H1 (cell line): ENCODE results near the gene CASZ1. TPM values are rescaled to one million over a fixed set of nuclear protein-coding genes. Genes with fewer than 3 reads are reported as not detected.

Experiments used
- CTCF ChIA-PET: fragments of 300-600 bp; sonication (Branson Sonifier 250); formaldehyde crosslinking; loops from one replicate; lab custom pipeline; 2021; ENCODE audit not compliant: partially characterized antibody; lab: Charles Lee
- POLR2A ChIA-PET: fragments of 300-600 bp; sonication (Branson Sonifier 250); formaldehyde crosslinking; loops from one replicate; lab custom pipeline; 2021; ENCODE audit warnings: inconsistent platforms; ENCODE audit not compliant: partially characterized antibody; lab: Charles Lee
- DNase-seq, 2 experiments: peaks; one replicate each; pipeline versions ENCODE4 v3.0.0 to v3.0.0-alpha.2; 2010 to 2022; ENCODE audit warnings: low spot score in 2 of 2, low read depth in 1 of 2, mixed read lengths in 1 of 2
- FAIRE-seq: peaks from 2 replicates; lab custom pipeline; 2011; peaks lifted over from hg19 to GRCh38; lab: Jason Lieb, UNC
- H2AFZ ChIP-seq: 2 replicates; pipeline ENCODE4 v1.8.1; 2012; ENCODE audit warnings: low read length, inconsistent platforms
- H2AK5ac ChIP-seq: 2 replicates; pipeline ENCODE4 v1.6.1; 2013; ENCODE audit warnings: low read depth, low read length
- H2BK120ac ChIP-seq: replicated peaks from 2 replicates; pipeline ENCODE3; 2013; ENCODE audit warnings: low read depth, low read length, inconsistent platforms
- H2BK12ac ChIP-seq: 2 replicates; pipeline ENCODE4 v1.6.1; 2013; ENCODE audit warnings: low read depth, low read length
- H2BK15ac ChIP-seq: 2 replicates; pipeline ENCODE4 v1.6.1; 2013; ENCODE audit warnings: low read length
- H2BK20ac ChIP-seq: 2 replicates; pipeline ENCODE4 v1.6.1; 2013; ENCODE audit warnings: low read length
- H2BK5ac ChIP-seq: 2 replicates; pipeline ENCODE4 v1.6.1; 2013; ENCODE audit warnings: low read depth, low read length
- H3K14ac ChIP-seq: 2 replicates; pipeline ENCODE4 v1.6.1; 2013; ENCODE audit warnings: inconsistent platforms; ENCODE audit not compliant: insufficient read length
- H3K18ac ChIP-seq: 2 replicates; pipeline ENCODE4 v1.6.1; 2013; ENCODE audit warnings: low read length; ENCODE audit errors: extremely low read depth
- H3K23ac ChIP-seq: 2 replicates; pipeline ENCODE4 v1.6.1; 2013; ENCODE audit warnings: inconsistent platforms; ENCODE audit not compliant: insufficient read length
- H3K23me2 ChIP-seq: 2 replicates; pipeline ENCODE4 v1.6.1; 2013; ENCODE audit warnings: low read depth, low read length
- H3K27ac ChIP-seq: 2 replicates; pipeline ENCODE4 v1.6.1; 2011; ENCODE audit warnings: low read depth, low read length, inconsistent platforms
- H3K27me3 ChIP-seq, 4 experiments: replicated peaks in 1 of 4; 1 replicate in 1 of 4; 2 replicates in 3 of 4; pipeline versions ENCODE4 v1.6.1 to v1.8.1; 2011 to 2013; ENCODE audit warnings: low read length in 3 of 4, mild to moderate bottlenecking in 3 of 4, inconsistent platforms in 2 of 4, mixed read lengths in 2 of 4, moderate library complexity in 1 of 4; ENCODE audit not compliant: control insufficient read depth in 3 of 4, insufficient read depth in 3 of 4; ENCODE audit errors: extremely low read depth in 1 of 4
- H3K36me3 ChIP-seq, 4 experiments: 2 replicates each; pipeline versions ENCODE4 v1.6.1 to v1.8.1; 2011 to 2013; ENCODE audit warnings: mild to moderate bottlenecking in 4 of 4, low read length in 3 of 4, moderate library complexity in 2 of 4, control low read depth in 1 of 4, inconsistent platforms in 1 of 4; ENCODE audit not compliant: insufficient read depth in 4 of 4, control insufficient read depth in 2 of 4
- H3K4ac ChIP-seq: replicated peaks from 2 replicates; pipeline ENCODE3; 2013; ENCODE audit warnings: low read length, low read depth, mixed read lengths, inconsistent platforms; ENCODE audit not compliant: insufficient read length
- H3K4me1 ChIP-seq, 4 experiments: replicated peaks in 1 of 4; 1 replicate in 1 of 4; 2 replicates in 3 of 4; pipeline versions ENCODE4 v1.6.1 to v1.8.1; 2011 to 2013; ENCODE audit warnings: low read length in 3 of 4, inconsistent platforms in 2 of 4, mixed read lengths in 1 of 4; ENCODE audit not compliant: insufficient read depth in 4 of 4, control insufficient read depth in 3 of 4
- H3K4me2 ChIP-seq, 2 experiments: 2 replicates each; pipeline versions ENCODE4 v1.6.1 to v1.8.1; 2011 to 2013; ENCODE audit warnings: low read depth in 2 of 2, low read length in 2 of 2, control low read depth in 1 of 2, inconsistent platforms in 1 of 2, mild to moderate bottlenecking in 1 of 2; ENCODE audit not compliant: insufficient read depth in 1 of 2
- H3K4me3 ChIP-seq, 4 experiments: fragments of 200-600, 300-600 bp in 1 of 4; sonication (generic), shearing (Covaris generic), sonication (Bioruptor Twin) in 1 of 4; 2 replicates each; pipeline versions ENCODE4 v1.5.1 to v1.8.1; 2011 to 2016; ENCODE audit warnings: low read length in 4 of 4, low read depth in 3 of 4, control low read depth in 2 of 4, inconsistent platforms in 2 of 4, mild to moderate bottlenecking in 2 of 4, mixed read lengths in 1 of 4, moderate library complexity in 1 of 4; ENCODE audit not compliant: insufficient read depth in 2 of 4; ENCODE audit errors: extremely low read depth in 1 of 4
- H3K56ac ChIP-seq: replicated peaks from 2 replicates; pipeline ENCODE3; 2013; ENCODE audit warnings: low read depth, mild to moderate bottlenecking, mixed read lengths, low read length, inconsistent platforms; ENCODE audit not compliant: insufficient read length
- H3K79me1 ChIP-seq: 2 replicates; pipeline ENCODE4 v1.6.1; 2013; ENCODE audit warnings: low read depth, low read length, control low read depth
- H3K79me2 ChIP-seq, 2 experiments: 2 replicates each; pipeline versions ENCODE4 v1.6.1 to v1.8.1; 2012 to 2013; ENCODE audit warnings: low read length in 2 of 2, mild to moderate bottlenecking in 2 of 2, inconsistent platforms in 1 of 2; ENCODE audit not compliant: insufficient read depth in 2 of 2, control insufficient read depth in 1 of 2
- H3K9ac ChIP-seq, 4 experiments: replicated peaks in 1 of 4; 1 replicate in 1 of 4; 2 replicates in 3 of 4; pipeline versions ENCODE4 v1.6.1 to v1.8.1; 2011 to 2013; ENCODE audit warnings: low read depth in 3 of 4, low read length in 3 of 4, control low read depth in 2 of 4, mild to moderate bottlenecking in 2 of 4, moderate library complexity in 2 of 4, inconsistent platforms in 1 of 4; ENCODE audit errors: extremely low read depth in 1 of 4
- H3K9me3 ChIP-seq, 2 experiments: 2 replicates each; pipeline versions ENCODE4 v1.6.1 to v1.8.1; 2012 to 2013; ENCODE audit warnings: mild to moderate bottlenecking in 2 of 2, moderate library complexity in 2 of 2, control low read depth in 1 of 2, inconsistent platforms in 1 of 2, low read depth in 1 of 2, low read length in 1 of 2, mixed read lengths in 1 of 2; ENCODE audit not compliant: insufficient read depth in 2 of 2
- H4K20me1 ChIP-seq, 2 experiments: replicated peaks in 1 of 2; 2 replicates each; pipeline versions ENCODE3 to v1.8.1; 2011 to 2013; ENCODE audit warnings: inconsistent platforms in 2 of 2, low read length in 2 of 2, mild to moderate bottlenecking in 1 of 2; ENCODE audit not compliant: insufficient read depth in 2 of 2, control insufficient read depth in 1 of 2
- H4K5ac ChIP-seq: 2 replicates; pipeline ENCODE4 v1.6.1; 2013; ENCODE audit warnings: low read length, low read depth, mixed read lengths, inconsistent platforms; ENCODE audit not compliant: insufficient read length
- H4K8ac ChIP-seq: 2 replicates; pipeline ENCODE4 v1.8.0; 2013; ENCODE audit warnings: mild to moderate bottlenecking, moderate library complexity, low read length, inconsistent platforms; ENCODE audit not compliant: insufficient read depth; ENCODE audit errors: extremely low read depth
- H4K91ac ChIP-seq: replicated peaks from 2 replicates; pipeline ENCODE3; 2013; ENCODE audit warnings: low read length, mixed read lengths, inconsistent platforms; ENCODE audit not compliant: insufficient read length
- ASH2L ChIP-seq: fragments of 200-600, 300-600 bp; sonication (generic); IDR thresholded peaks from one replicate; pipeline ENCODE4 v1.7.1; 2017; ENCODE audit warnings: low read length
- BCL11A ChIP-seq, 2 experiments: IDR thresholded peaks; one replicate each; pipeline ENCODE4 v1.6.1; 2011; ENCODE audit warnings: low read depth in 2 of 2, low read length in 2 of 2, mild to moderate bottlenecking in 2 of 2
- EGR1 ChIP-seq: IDR thresholded peaks from 2 replicates; pipeline ENCODE4 v1.6.1; 2011; ENCODE audit warnings: low read depth, low read length, borderline replicate concordance
- EZH2 ChIP-seq: fragments of 200-600 bp; sonication (generic); IDR thresholded peaks from 2 replicates; pipeline ENCODE4 v1.7.1; 2012; ENCODE audit warnings: low read depth, mild to moderate bottlenecking, moderate library complexity, low read length, inconsistent platforms; ENCODE audit not compliant: severe bottlenecking
- HDAC6 ChIP-seq: IDR thresholded peaks from one replicate; pipeline ENCODE4 v1.7.1; 2012; ENCODE audit warnings: low read depth, mild to moderate bottlenecking, inconsistent platforms, low read length, moderate library complexity
- JUN ChIP-seq: IDR thresholded peaks from 2 replicates; pipeline ENCODE4 v1.6.1; 2011; ENCODE audit warnings: low read depth, mild to moderate bottlenecking, improper control_type of control experiment, low read length
- JUND ChIP-seq: IDR thresholded peaks from 2 replicates; pipeline ENCODE4 v1.6.1; 2011; ENCODE audit warnings: mild to moderate bottlenecking, improper control_type of control experiment, low read length
- POU5F1 ChIP-seq: IDR thresholded peaks from 2 replicates; pipeline ENCODE4 v1.6.1; 2011; ENCODE audit warnings: low read depth, mild to moderate bottlenecking, low read length, moderate library complexity
- RBBP5 ChIP-seq: IDR thresholded peaks from 2 replicates; pipeline ENCODE4 v1.7.1; 2012; ENCODE audit warnings: low read depth, mild to moderate bottlenecking, inconsistent platforms, low read length, moderate library complexity, borderline replicate concordance
- RFX5 ChIP-seq: IDR thresholded peaks from 2 replicates; pipeline ENCODE4 v1.6.1; 2011; ENCODE audit warnings: low read depth, low read length, improper control_type of control experiment, borderline replicate concordance
- SIX5 ChIP-seq: IDR thresholded peaks from 2 replicates; pipeline ENCODE4 v1.6.1; 2011; ENCODE audit warnings: mild to moderate bottlenecking, low read depth, low read length
- SP2 ChIP-seq: IDR thresholded peaks from 2 replicates; pipeline ENCODE4 v1.6.1; 2012; ENCODE audit warnings: mild to moderate bottlenecking, low read length, inconsistent platforms
- TEAD4 ChIP-seq: IDR thresholded peaks from 2 replicates; pipeline ENCODE4 v1.6.1; 2012; ENCODE audit warnings: low read depth, low read length, inconsistent platforms, mixed read lengths
- ZNF274 ChIP-seq: IDR thresholded peaks from 2 replicates; pipeline ENCODE4 v1.7.0; 2012; ENCODE audit warnings: low read length, borderline replicate concordance; ENCODE audit errors: extremely low read depth
- whole genome bisulfite sequencing, 2 experiments: shearing (Covaris generic) in 1 of 2; methylation state at CpG; one replicate each; pipeline versions ENCODE4 v1.1.6 to v1.1.7; 2013 to 2015; ENCODE audit warnings: low lambda C conversion rate in 2 of 2, mixed read lengths in 2 of 2, inconsistent platforms in 1 of 2, low coverage in 1 of 2, missing lambda C conversion rate in 1 of 2; ENCODE audit not compliant: insufficient replicate concordance in 2 of 2, insufficient coverage in 1 of 2, insufficient read length in 1 of 2; ENCODE audit errors: extremely low coverage in 1 of 2, missing lambda C conversion rate in 1 of 2; 5-methylcytosine and 5-hydroxymethylcytosine counted together
- polyA plus RNA-seq, 7 experiments: library from polyadenylated mRNA; depleted of rRNA in 3 of 7; stranded (reverse) in 5 of 7; unstranded in 2 of 7; fragments of >200 nt in 5 of 7; fragments of 200-250 nt in 2 of 7; gene quantifications; 1 replicate in 5 of 7; 2 replicates in 1 of 7; 4 replicates in 1 of 7; pipeline versions ENCODE4 v1.2.1 to v1.2.3, GENCODE V29; 2011 to 2013; ENCODE audit warnings: missing spikeins in 2 of 7, mixed read lengths in 2 of 7
- total RNA-seq: library from RNA; stranded (reverse); fragmentation: NEBNext Ultra II Directional; extraction: Animal tissue kit (Norgen Biotek cat#: 25700); gene quantifications from 2 replicates; pipeline ENCODE4 v1.2.1, GENCODE V29; 2021

Gene CASZ1
- total and polyA plus RNA-seq, 2 of the 8 experiments (the other 6 are each of a cell fraction or from before 2014, with no cell fraction given), result 4.4 to 7.7 TPM

DNA sequence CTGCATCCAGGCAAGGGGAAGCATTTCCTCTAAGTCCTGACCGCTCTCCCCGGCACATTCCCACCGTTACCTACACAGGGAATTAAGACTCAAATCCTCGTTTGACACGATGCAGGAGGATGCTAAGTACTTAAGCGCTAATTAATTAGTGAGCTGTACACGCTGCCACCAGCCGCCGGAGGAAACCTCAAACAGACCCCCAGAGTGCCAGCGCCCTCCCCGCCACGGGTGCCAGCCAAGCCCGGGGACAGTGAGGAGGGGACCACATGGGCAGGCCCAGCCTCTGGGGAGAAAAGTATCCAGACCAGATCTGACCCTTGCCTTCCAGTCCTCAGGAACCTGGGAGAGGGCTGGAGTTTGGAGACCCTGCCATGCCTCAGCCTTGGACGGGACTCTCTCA, 17.4 kb upstream of the CASZ1 start:
- Histone ChIP-seq H4K20me1 (no peaks in the 10 kb centered on the region), H2BK15ac (0 out of 2 replicates have a peak overlapping the region, but pooled peaks have one; percentile 61), H3K18ac (no peak overlapping the region), H3K79me2 (no peaks in the 10 kb centered on the region), H3K56ac (no peak overlapping the region), H2BK20ac (0 out of 2 replicates have a peak overlapping the region, but pooled peaks have one; percentile 86), H4K91ac (no peak overlapping the region), H3K79me1 (no peaks in the 10 kb centered on the region), H3K4me3 (no peak overlapping the region)
- CTCF ChIA-PET, result interaction anchor here (0.6 to 3.2 kb wide), 8 partner anchors 14 to 277 kb away, joined by 3 to 15 read pairs (median 4); no protein-coding TSS in a partner anchor
- TF ChIP-seq JUND, result no peak
- no peak for TF ChIP-seq SIX5
- TF ChIP-seq JUN, result no peak
- TF ChIP-seq RFX5, result no peak
- no peak for TF ChIP-seq EGR1
- TF ChIP-seq ZNF274, result no peak
- TF ChIP-seq SP2, result no peak
- no peak for TF ChIP-seq RBBP5
- TF ChIP-seq ASH2L, result no peak
- TF ChIP-seq POU5F1, result no peak
- TF ChIP-seq HDAC6, result no peak
- no peak for TF ChIP-seq EZH2
- no peak for TF ChIP-seq TEAD4
- no peak for TF ChIP-seq BCL11A (IDR thresholded peaks at IDR 0.05; ENCODE audit: low read depth in 2 of 2, low read length in 2 of 2)
- TF ChIP-seq, all 59 proteins: peak for 0
- Histone ChIP-seq H3K4me2 (no peak overlapping the region), H3K27me3 (no peaks in the 10 kb centered on the region), H3K23ac (no peak overlapping the region), H3K4me1 (peaks cover 0 to 17% (median 11%) of the 10 kb centered on the region in 4 experiments; a peak in 6 of 7 replicates), H4K5ac (no peak overlapping the region), H2AFZ (no peak overlapping the region), H2BK12ac (peak overlapping the region; percentile 68), H3K9me3 (no peaks in the 10 kb centered on the region), H4K8ac (no peak overlapping the region), H2AK5ac (0 out of 2 replicates have a peak overlapping the region, but pooled peaks have one; percentile 53), H3K23me2 (no peaks in the 10 kb centered on the region), H3K14ac (no peak overlapping the region), H2BK5ac (no peak overlapping the region), H3K27ac (no peak overlapping the region), H3K9ac (no peak overlapping the region), H3K4ac (no peak overlapping the region), H2BK120ac (no peak overlapping the region), H3K36me3 (no peaks in the 10 kb centered on the region)
- WGBS, 2 experiments, result 92% methylated on average over 14 of the region's 14 CpGs; no CpG with 5 or more reads in 1 of the 2 experiments
- no peak for DNase-seq
- FAIRE-seq, result no peak
- POLR2A ChIA-PET, result interaction anchor here (1.2 to 1.8 kb wide), 2 partner anchors 23 to 109 kb away, joined by 3 read pairs; no protein-coding TSS in a partner anchor
